GM12873 (cell line): Measurements from ENCODE around the gene PDLIM1.

Experiments
- TF ChIP-seq, protein P1 (sequence below): IDR thresholded peaks from 2 replicates; pipeline ENCODE4 v1.5.1; 2012; ENCODE audit warnings: low read depth, mild to moderate bottlenecking, moderate library complexity, low read length, control low read depth; ENCODE audit not compliant: insufficient read depth; ENCODE audit errors: missing control alignments

PDLIM1 gene

DNA sequence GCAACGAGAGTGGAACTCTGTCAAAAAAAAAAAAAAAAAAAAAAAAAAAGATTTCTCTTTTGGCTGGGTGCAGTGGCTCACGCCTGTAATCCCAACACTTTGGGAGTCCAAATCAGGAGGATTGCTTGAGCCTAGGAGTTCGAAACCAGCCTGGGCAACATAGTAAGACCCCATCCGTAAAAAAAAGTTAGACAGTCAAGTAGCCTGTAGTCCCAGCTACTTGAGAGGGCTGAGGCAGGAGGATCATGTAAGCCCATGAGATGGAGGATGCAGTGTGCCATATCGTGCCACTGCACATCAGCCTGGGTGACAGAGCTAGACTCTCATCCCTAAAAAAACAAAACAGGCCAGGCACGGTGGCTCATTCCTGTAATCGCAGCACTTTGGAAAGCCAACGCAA is 25.2 kb downstream of the PDLIM1 start:
- TF ChIP-seq, protein P1, sequence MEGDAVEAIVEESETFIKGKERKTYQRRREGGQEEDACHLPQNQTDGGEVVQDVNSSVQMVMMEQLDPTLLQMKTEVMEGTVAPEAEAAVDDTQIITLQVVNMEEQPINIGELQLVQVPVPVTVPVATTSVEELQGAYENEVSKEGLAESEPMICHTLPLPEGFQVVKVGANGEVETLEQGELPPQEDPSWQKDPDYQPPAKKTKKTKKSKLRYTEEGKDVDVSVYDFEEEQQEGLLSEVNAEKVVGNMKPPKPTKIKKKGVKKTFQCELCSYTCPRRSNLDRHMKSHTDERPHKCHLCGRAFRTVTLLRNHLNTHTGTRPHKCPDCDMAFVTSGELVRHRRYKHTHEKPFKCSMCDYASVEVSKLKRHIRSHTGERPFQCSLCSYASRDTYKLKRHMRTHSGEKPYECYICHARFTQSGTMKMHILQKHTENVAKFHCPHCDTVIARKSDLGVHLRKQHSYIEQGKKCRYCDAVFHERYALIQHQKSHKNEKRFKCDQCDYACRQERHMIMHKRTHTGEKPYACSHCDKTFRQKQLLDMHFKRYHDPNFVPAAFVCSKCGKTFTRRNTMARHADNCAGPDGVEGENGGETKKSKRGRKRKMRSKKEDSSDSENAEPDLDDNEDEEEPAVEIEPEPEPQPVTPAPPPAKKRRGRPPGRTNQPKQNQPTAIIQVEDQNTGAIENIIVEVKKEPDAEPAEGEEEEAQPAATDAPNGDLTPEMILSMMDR = no peak

DNA sequence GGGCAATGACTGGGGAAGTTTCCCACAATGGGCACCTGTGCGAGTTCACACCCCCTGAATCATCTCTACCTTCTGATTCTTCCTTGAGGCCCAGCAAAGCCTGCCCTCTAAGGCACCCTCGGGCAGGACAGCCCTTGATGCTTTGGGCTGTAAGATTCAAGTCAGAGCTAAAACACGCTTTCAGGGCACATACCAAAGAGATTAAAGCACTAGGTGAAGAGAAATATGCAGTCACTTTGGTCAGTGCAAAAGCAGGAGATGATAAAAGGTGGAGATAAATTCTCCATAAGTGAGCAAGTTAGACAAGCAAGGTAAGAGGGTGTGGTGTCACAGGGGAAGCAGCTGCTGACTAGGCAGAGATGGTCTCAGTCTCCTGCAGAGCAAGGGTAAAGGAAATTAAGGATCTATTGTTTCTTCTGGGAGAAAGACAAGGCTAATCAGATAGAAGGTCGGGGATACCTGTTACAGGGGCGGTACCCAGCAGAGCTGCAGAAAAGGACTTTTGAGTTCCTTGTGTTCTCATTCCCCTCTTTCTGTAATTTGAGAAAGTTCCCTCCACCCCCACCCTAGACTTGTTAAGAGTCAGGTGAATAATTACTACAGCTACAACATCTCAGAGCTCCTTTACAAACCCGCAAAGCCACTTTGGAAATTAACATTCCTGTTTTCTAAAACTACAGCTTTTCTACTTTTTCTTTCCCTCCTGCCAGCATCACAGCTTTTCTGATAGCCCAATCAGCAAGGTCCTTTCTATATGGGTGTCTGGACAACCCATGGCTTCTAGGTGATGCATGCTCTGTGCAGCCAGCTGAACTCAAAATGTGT is 26.4 kb downstream of the PDLIM1 start:
- TF ChIP-seq, protein P1 = no peak

DNA sequence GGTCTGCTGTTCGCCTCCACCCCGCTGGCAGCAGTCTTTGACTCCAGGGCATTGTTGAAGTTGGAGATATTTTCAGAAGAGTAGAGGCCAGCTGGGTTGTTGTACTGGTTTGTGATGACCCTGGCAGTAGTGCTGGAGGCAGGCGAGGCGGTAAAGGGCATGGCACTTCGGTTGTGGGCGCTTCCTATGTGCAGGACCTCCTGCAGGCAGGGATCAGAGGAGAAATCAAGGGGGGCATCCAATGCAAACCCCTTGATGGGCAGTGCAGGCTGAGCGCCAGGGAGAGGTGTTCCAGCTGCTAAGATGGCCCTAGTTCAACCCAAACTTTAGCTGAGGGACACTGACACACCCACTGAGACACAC is 27.0 kb downstream of the PDLIM1 start:
- TF ChIP-seq, protein P1 = no peak

DNA sequence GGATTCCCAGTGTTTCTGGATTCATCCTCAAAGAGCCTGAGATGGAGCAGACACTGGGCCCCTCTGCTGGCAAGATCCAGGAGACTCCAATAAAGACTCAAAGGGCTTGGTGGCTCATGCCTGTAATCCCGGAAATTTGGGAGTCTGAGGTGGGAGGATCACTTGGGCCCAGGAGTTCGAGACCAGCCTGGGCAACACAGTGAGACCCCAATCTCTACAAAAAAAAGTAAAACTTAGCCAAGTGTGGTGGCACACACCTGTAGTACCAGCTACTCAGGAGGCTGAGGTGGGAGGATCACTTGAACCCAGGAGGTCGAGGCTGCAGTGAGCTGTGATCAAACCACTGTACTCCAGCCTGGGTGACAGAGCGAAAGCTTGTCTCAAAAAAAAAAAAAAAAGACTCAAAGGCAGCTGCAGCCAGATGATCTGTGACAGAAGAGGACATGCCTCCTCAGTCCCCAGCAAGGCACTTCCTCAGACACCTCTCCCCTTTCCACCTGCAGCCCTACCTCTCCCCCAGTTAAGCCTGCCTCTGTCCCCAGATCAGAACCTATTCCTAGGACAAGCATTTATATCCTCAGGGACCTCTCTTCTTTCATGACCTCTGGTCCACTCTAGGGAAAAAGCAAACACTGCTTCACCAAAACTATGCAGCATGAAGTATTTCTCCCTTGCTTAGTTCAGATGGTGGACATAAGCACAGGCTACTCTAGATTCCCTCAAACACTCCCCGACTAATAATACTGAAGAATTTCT is 27.9 kb downstream of the PDLIM1 start:
- TF ChIP-seq, protein P1 = no peak

DNA sequence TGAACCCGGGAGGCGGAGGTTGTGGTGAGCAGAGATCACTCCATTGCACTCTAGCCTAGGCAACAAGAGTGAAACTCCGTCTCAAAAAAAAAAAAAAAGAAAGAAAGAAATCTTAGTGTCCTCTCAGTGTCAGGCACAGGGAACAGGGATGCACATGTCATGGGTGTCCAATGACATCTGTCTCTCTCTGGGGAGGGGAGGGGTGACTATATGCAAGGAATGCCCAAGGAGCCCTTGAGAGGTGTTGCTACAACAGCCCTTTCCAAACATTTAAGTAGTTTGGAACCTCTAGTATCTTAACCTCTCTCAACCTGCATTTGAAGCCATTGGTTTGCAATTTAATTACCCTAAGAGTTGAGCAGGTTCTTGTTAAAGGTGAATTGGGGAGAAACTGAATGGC is 28.9 kb downstream of the PDLIM1 start:
- TF ChIP-seq, protein P1 = no peak

DNA sequence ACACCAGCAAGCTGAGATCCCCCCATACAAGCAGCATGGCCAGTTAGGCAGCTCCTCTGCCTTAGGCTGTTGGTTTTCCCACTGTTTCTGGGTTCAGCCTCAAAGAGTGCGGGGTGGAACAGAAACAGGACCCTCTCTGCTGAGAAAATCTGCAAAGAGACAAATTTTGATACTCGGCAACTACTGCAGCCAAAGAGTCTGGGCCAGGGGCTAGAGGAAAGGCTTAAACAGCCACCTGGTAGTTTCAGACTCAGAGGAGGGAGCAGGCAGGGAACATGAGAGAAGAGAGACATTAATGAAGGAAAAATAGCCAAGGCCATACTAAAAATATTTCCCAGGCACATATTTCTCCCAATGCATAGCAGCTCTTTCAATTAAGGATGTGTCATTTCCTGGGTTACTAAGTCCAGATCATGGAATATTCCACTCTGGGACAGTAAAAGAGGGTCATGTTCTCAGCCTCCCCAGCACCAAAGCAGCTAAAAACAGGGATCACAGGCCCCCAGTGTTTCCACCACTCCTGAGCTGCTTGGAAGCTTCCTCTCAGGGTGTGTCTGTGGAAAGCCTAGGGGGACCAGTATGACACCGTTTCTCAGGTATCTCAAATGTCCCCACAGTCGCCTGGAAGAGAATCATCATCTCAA is 29.8 kb downstream of the PDLIM1 start:
- TF ChIP-seq, protein P1 = no peak

DNA sequence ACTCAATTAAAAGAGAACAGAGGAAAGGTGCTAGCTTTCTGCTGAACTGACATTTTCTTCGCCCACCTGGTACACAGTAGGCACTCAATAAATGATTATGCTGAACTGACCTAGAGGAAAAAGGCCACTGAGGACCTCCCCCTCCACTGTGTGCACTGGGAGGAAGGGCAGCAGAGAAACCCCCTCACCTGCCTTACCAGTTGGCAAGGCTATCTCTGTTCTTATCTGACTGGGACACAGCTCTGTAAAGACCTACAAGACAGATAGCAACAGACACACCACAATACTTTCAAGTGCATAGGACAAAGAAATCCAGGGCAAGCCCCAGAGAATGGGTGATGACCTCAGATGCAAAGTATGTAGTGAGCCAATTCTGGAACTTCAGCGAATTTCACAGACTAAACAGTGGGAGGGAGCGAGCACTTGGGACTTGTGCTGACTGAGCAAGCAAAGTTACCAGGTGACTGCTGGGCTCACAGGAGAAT is 30.4 kb downstream of the PDLIM1 start:
- TF ChIP-seq, protein P1 = no peak
